RWPE1 (cell line): ENCODE data around the gene NT5C2.

Experiments used
- CTCF ChIA-PET: fragments of 350-600 bp; sonication (Branson Sonifier 250); formaldehyde crosslinking; extraction: SDS; loops from one replicate; lab custom pipeline; 2021; lab: Yijun Ruan, JAX
- POLR2A ChIA-PET: fragments of 400-600 bp; formaldehyde crosslinking; extraction: SDS; loops from one replicate; lab custom pipeline; 2020; ENCODE audit warnings: antibody characterized with exemption; ENCODE audit not compliant: low non-redundant PET; lab: Yijun Ruan, JAX
- DNase-seq: peaks from one replicate; pipeline ENCODE4 v3.0.0; 2012; ENCODE audit warnings: low spot score
- H3K27ac ChIP-seq: fragments of 450-650 bp; 2 replicates; pipeline ENCODE4 v1.5.1; 2017
- TF ChIP-seq, protein P1 (sequence below): fragments of 450-650 bp; conservative IDR thresholded peaks from 2 replicates; pipeline ENCODE4 v1.5.1; 2017; ENCODE audit warnings: low read depth, mild to moderate bottlenecking

Gene NT5C2

GRCh38 chr10:103111031-103111917 lies 81.8 kb downstream of the NT5C2 start:
- TF ChIP-seq, protein P1, sequence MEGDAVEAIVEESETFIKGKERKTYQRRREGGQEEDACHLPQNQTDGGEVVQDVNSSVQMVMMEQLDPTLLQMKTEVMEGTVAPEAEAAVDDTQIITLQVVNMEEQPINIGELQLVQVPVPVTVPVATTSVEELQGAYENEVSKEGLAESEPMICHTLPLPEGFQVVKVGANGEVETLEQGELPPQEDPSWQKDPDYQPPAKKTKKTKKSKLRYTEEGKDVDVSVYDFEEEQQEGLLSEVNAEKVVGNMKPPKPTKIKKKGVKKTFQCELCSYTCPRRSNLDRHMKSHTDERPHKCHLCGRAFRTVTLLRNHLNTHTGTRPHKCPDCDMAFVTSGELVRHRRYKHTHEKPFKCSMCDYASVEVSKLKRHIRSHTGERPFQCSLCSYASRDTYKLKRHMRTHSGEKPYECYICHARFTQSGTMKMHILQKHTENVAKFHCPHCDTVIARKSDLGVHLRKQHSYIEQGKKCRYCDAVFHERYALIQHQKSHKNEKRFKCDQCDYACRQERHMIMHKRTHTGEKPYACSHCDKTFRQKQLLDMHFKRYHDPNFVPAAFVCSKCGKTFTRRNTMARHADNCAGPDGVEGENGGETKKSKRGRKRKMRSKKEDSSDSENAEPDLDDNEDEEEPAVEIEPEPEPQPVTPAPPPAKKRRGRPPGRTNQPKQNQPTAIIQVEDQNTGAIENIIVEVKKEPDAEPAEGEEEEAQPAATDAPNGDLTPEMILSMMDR, result no peak
- CTCF ChIA-PET, result interaction anchor here (0.6 to 0.7 kb wide), 6 partner anchors 30 to 325 kb away, joined by 3 to 6 read pairs (median 3); no protein-coding TSS in a partner anchor
- no peak for DNase-seq
- H3K27ac ChIP-seq, result no peak overlapping the region
- POLR2A ChIA-PET, result no interaction called here

- POLR2A ChIA-PET, result no interaction called here
- H3K27ac ChIP-seq, result no peak overlapping the region
- DNase-seq, result no peak
- TF ChIP-seq, protein P1, result no peak
- CTCF ChIA-PET, result interaction anchor here (0.6 to 0.7 kb wide), 5 partner anchors 30 to 326 kb away, joined by 3 to 4 read pairs (median 3); no protein-coding TSS in a partner anchor
Measured at GRCh38 chr10:103110407-103110806, 82.7 kb downstream of the NT5C2 start.

DNA sequence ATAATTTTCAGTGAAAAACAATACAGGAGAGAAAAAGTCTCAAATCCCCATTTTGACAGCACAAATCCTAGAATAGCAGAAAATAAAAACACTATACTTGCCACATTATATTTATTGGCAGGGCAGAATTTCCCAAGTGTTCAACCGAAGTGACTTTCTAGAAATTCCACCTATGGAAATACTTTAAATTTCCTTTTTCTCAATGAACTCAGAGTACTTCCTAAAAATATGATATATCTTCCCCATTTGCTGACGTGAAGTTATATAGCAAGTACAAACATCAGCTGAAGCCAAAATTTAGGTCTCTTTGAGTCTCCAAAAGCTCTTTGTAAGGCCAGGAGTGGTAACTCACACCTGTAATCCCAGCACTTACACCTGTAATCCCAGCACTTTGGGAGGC lies 83.3 kb downstream of the NT5C2 start:
- DNase-seq, result no peak
- no peak overlapping the region for H3K27ac ChIP-seq
- CTCF ChIA-PET, result no interaction called here
- POLR2A ChIA-PET, result no interaction called here
- TF ChIP-seq, protein P1, result no peak

- CTCF ChIA-PET, result interaction anchor here (0.9 kb wide), 2 partner anchors 11 to 228 kb away, joined by 3 to 8 read pairs; no protein-coding TSS in a partner anchor
- DNase-seq, result no peak
- TF ChIP-seq, protein P1, result no peak
- H3K27ac ChIP-seq, result no peak overlapping the region
- POLR2A ChIA-PET, result interaction anchor here (0.6 kb wide), 1 partner anchor 290 kb away, joined by 3 read pairs; the partner anchor contains the start of genes ATP5MK and PDCD11
Measured at GRCh38 chr10:103106539-103106938, 86.5 kb downstream of the NT5C2 start.

DNA sequence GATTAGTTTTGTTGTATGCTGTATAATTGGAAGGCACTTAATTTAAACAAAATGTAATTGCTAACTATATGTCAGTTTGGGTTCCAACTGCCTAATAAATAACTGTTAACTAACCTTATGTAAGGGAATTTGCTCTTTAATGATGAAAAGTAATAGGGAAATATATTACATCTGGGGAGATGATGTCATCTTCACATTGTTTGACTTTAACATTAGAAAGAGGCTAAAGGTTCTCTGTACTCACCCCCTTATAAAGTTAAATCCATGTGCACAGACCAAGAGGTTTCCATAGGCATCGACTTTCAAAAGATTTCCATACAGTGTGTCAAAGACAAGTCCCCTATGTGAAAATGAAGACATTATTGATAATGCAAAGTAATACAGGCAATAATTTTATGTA lies 87.6 kb downstream of the NT5C2 start:
- no peak overlapping the region for H3K27ac ChIP-seq
- CTCF ChIA-PET, result interaction anchor here (0.5 to 0.9 kb wide), 4 partner anchors 12 to 430 kb away, joined by 3 to 8 read pairs (median 3); no protein-coding TSS in a partner anchor
- TF ChIP-seq, protein P1, result no peak
- no peak for DNase-seq
- POLR2A ChIA-PET, result no interaction called here

DNA sequence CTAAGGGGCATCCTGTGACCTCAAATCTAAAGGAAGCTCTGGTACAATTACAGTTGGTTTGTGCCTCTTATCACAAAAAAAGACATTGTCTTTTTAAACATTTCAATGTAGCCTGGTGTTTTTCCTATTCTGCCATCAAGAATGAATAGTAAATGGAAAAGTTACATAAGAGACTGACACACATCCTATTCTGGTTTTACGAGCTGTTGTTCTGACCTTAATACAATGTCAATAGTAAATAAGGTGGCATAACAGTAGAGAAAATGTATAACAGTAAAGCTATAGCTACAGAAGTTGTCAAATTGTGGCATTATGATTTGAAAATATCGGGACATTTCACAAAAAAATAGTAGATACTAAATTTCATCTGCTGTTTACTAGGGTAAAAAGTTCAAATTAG lies 88.4 kb downstream of the NT5C2 start:
- POLR2A ChIA-PET, result no interaction called here

More for the DNA sequence above, 88.4 kb downstream of the NT5C2 start:
- DNase-seq, result no peak
- no peak overlapping the region for H3K27ac ChIP-seq
- TF ChIP-seq, protein P1, result no peak
- CTCF ChIA-PET, result interaction anchor here (0.5 kb wide), 1 partner anchor 59 kb away, joined by 3 read pairs; no protein-coding TSS in a partner anchor
